ENCODE measurements around the gene TAS2R13.

TAS2R13 gene

DNA sequence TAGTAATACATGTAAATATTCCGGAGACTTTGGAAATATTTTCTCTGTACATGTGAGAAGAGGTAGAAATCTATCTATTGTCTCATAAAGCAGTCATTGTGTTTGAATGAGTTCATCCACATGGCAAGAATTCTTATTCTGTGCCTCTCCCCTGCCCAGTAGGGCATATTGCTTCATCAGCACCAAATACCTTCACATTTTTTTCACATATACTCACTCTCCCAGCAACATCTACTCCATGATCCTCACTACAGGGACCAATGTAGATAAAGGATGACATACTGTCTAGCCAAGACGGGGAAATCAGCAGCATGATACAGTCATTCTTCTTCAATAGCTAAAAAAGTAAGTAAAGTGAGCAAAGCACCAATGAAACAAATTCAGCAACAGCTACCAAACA lies 31.0 kb upstream of the TAS2R13 start (continued):
- TF ChIP-seq, protein P1, sequence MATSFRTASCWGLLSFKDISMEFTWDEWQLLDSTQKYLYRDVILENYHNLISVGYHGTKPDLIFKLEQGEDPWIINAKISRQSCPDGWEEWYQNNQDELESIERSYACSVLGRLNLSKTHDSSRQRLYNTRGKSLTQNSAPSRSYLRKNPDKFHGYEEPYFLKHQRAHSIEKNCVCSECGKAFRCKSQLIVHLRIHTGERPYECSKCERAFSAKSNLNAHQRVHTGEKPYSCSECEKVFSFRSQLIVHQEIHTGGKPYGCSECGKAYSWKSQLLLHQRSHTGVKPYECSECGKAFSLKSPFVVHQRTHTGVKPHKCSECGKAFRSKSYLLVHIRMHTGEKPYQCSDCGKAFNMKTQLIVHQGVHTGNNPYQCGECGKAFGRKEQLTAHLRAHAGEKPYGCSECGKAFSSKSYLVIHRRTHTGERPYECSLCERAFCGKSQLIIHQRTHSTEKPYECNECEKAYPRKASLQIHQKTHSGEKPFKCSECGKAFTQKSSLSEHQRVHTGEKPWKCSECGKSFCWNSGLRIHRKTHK (tag by site-specific recombination; IDR thresholded peaks at IDR 0.05), result no peak
- TF ChIP-seq ZFP3 (tag by site-specific recombination; IDR thresholded peaks at IDR 0.05; ENCODE audit: low read depth) (no peak), ZNF768 (tag by site-specific recombination; IDR thresholded peaks at IDR 0.05) (no peak), SCRT1 (tag by site-specific recombination; IDR thresholded peaks at IDR 0.05; ENCODE audit: borderline replicate concordance) (no peak), OSR2 (tag by site-specific recombination; IDR thresholded peaks at IDR 0.05) (no peak), ZNF16 (tag by site-specific recombination; IDR thresholded peaks at IDR 0.05; ENCODE audit: low read depth) (no peak), ZNF132 (tag by site-specific recombination; IDR thresholded peaks at IDR 0.05; ENCODE audit: borderline replicate concordance) (no peak), ZNF169 (tag by site-specific recombination; IDR thresholded peaks at IDR 0.05) (no peak), ZNF747 (tag by site-specific recombination; IDR thresholded peaks at IDR 0.05) (no peak)
- TF ChIP-seq, protein P2, sequence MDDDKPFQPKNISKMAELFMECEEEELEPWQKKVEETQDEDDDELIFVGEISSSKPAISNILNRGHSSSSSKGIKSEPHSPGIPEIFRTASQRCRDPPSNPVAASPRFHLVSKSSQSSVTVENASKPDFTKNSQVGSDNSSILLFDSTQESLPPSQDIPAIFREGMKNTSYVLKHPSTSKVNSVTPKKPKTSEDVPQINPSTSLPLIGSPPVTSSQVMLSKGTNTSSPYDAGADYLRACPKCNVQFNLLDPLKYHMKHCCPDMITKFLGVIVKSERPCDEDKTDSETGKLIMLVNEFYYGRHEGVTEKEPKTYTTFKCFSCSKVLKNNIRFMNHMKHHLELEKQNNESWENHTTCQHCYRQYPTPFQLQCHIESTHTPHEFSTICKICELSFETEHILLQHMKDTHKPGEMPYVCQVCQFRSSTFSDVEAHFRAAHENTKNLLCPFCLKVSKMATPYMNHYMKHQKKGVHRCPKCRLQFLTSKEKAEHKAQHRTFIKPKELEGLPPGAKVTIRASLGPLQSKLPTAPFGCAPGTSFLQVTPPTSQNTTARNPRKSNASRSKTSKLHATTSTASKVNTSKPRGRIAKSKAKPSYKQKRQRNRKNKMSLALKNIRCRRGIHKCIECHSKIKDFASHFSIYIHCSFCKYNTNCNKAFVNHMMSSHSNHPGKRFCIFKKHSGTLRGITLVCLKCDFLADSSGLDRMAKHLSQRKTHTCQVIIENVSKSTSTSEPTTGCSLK (tag by site-specific recombination; IDR thresholded peaks at IDR 0.05), result no peak

DNA sequence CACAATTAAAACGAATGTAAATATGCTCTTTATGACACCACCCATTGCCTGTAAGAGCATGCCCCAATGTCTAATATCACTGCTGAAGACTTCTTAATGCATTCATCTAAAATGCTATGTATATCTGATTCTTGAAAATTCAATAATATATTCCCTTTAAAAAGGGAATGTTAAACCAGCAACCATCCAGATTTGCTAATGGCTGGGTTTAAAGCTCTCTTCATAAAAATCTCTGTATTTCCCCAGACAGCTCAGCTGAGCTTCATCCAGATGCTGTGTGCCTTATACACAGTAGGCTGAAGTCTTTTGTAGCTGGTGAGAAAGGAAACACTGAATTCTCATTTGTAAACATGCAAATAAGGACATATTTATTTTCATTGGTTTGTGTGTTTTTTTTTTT lies 29.8 kb upstream of the TAS2R13 start, which contains the start of gene TAS2R14:
TSS of gene TAS2R14 (minus strand) at position 101 of the 400 bp plus-strand sequence. CDS start at position 45, 56 bp downstream.
- no peak within 1 kb of the TSS for H3K4me3 ChIP-seq (ENCODE audit: low read depth, low read length)
- ChIA-PET CTCF (no interaction called here), POLR2A (no interaction called here)
- no peaks in the 10 kb centered on the region for H3K9me3 ChIP-seq (ENCODE audit: control insufficient read depth, insufficient read depth, low read depth, low read length)
- H3K27ac ChIP-seq (ENCODE audit: extremely low read depth, low read depth, low read length), result no peak within 1 kb of the TSS
- H3K4me1 ChIP-seq (ENCODE audit: control insufficient read depth, insufficient read depth, low read length), result no peaks in the 10 kb centered on the region
- no peaks in the 10 kb centered on the region for H3K36me3 ChIP-seq (ENCODE audit: control insufficient read depth in 2 of 2, insufficient read depth in 1 of 2, low read length in 2 of 2)
- TF ChIP-seq ZNF623 (tag by site-specific recombination; IDR thresholded peaks at IDR 0.05), result no peak
- TF ChIP-seq SP3 (tag by site-specific recombination; IDR thresholded peaks at IDR 0.05), result no peak
- TF ChIP-seq, protein P3, sequence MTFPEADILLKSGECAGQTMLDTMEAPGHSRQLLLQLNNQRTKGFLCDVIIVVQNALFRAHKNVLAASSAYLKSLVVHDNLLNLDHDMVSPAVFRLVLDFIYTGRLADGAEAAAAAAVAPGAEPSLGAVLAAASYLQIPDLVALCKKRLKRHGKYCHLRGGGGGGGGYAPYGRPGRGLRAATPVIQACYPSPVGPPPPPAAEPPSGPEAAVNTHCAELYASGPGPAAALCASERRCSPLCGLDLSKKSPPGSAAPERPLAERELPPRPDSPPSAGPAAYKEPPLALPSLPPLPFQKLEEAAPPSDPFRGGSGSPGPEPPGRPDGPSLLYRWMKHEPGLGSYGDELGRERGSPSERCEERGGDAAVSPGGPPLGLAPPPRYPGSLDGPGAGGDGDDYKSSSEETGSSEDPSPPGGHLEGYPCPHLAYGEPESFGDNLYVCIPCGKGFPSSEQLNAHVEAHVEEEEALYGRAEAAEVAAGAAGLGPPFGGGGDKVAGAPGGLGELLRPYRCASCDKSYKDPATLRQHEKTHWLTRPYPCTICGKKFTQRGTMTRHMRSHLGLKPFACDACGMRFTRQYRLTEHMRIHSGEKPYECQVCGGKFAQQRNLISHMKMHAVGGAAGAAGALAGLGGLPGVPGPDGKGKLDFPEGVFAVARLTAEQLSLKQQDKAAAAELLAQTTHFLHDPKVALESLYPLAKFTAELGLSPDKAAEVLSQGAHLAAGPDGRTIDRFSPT (tag by site-specific recombination; IDR thresholded peaks at IDR 0.05), result no peak
- TF ChIP-seq ZXDB (tag by site-specific recombination; IDR thresholded peaks at IDR 0.05), result no peak
- TF ChIP-seq, protein P2 (tag by site-specific recombination; IDR thresholded peaks at IDR 0.05), result no peak
- TF ChIP-seq OSR2 (tag by site-specific recombination; IDR thresholded peaks at IDR 0.05), result no peak
- TF ChIP-seq HOXC10 (CRISPR knock-in tag; IDR thresholded peaks at IDR 0.05), result no peak
- TF ChIP-seq ZNF521 (tag by site-specific recombination; IDR thresholded peaks at IDR 0.05), result no peak
- TF ChIP-seq, protein P4, sequence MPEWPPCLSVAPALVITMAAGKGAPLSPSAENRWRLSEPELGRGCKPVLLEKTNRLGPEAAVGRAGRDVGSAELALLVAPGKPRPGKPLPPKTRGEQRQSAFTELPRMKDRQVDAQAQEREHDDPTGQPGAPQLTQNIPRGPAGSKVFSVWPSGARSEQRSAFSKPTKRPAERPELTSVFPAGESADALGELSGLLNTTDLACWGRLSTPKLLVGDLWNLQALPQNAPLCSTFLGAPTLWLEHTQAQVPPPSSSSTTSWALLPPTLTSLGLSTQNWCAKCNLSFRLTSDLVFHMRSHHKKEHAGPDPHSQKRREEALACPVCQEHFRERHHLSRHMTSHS (tag by site-specific recombination; IDR thresholded peaks at IDR 0.05), result no peak
- TF ChIP-seq ZNF426 (tag by site-specific recombination; IDR thresholded peaks at IDR 0.05), result no peak

Data from HEK293 (cell line).